Gastrocnemius medialis (tissue), 4 donors: ENCODE results near the gene GPR55. TPM values are rescaled to one million over a fixed set of nuclear protein-coding genes. Genes with fewer than 3 reads are reported as not detected.

Experiments used
- ATAC-seq, 2 donors: fragments of 150-250 bp; one replicate each; pipeline ENCODE4 v1.9.1; 2016
- DNase-seq, 2 donors: peaks; one replicate each; pipeline ENCODE4 v3.0.0-alpha.2; 2019
- H3K27ac ChIP-seq, 4 donors: fragments of 200-600 bp; sonication (generic); 1 replicate in 1 of 4; 2 replicates in 3 of 4; pipeline ENCODE4 v1.5.1; 2016 to 2018; ENCODE audit warnings: mild to moderate bottlenecking in 2 of 4, moderate library complexity in 1 of 4
- H3K27me3 ChIP-seq, 3 donors: fragments of 200-600 bp; sonication (generic) in 2 of 3; 1 replicate in 1 of 3; 2 replicates in 2 of 3; pipeline versions ENCODE4 v1.5.1 to v1.6.0; 2016 to 2019; ENCODE audit warnings: mild to moderate bottlenecking in 1 of 3, moderate library complexity in 1 of 3
- H3K36me3 ChIP-seq, 2 donors: fragments of 200-600 bp; sonication (generic) in 1 of 2; one replicate each; pipeline ENCODE4 v1.5.1; 2017 to 2018
- H3K4me1 ChIP-seq, 2 donors: fragments of 200-600 bp; sonication (generic) in 1 of 2; one replicate each; pipeline ENCODE4 v1.5.1; 2016 to 2017; ENCODE audit warnings: mild to moderate bottlenecking in 2 of 2
- H3K4me3 ChIP-seq, 4 donors: fragments of 200-600 bp; sonication (generic) in 3 of 4; 1 replicate in 1 of 4; 2 replicates in 3 of 4; pipeline ENCODE4 v1.5.1; 2016 to 2019; ENCODE audit warnings: mild to moderate bottlenecking in 2 of 4
- H3K9me3 ChIP-seq, 3 donors: fragments of 200-600 bp; sonication (generic) in 2 of 3; 1 replicate in 1 of 3; 2 replicates in 2 of 3; pipeline ENCODE4 v1.5.1; 2016 to 2019
- CTCF ChIP-seq, 5 experiments: fragments of 450-650 bp in 3 of 5; fragments of 200-600 bp in 2 of 5; sonication (generic) in 2 of 5; IDR thresholded peaks in 4 of 5; conservative IDR thresholded peaks in 1 of 5; 1 replicate in 4 of 5; 2 replicates in 1 of 5; pipeline ENCODE4 v1.5.1; 2016 to 2019; ENCODE audit warnings: antibody characterized with exemption in 5 of 5, mild to moderate bottlenecking in 3 of 5, moderate library complexity in 3 of 5
- POLR2A ChIP-seq, 2 donors: fragments of 450-650 bp; IDR thresholded peaks; one replicate each; pipeline ENCODE4 v1.6.1; 2017; ENCODE audit warnings: antibody characterized with exemption in 2 of 2, mild to moderate bottlenecking in 2 of 2, moderate library complexity in 2 of 2
- in situ Hi-C, 4 donors: fragments of 200-750 bp; cut with MboI; loops; one replicate each; pipeline versions ENCODE4 v1.15.0 to v1.8.0; 2017; ENCODE audit warnings: low sequenced_read_pairs in 4 of 4
- intact Hi-C: fragments of 100-400 bp; cut with DNase I; formaldehyde crosslinking; loops from one replicate; pipeline ENCODE4 v1.15.1; 2023; ENCODE audit warnings: low total_unique reads
- total RNA-seq, 4 donors: library from RNA; depleted of rRNA; stranded (reverse); fragments of >200 nt; gene quantifications; one replicate each; pipeline versions ENCODE4 v1.1.0 to v1.2.3, GENCODE V29; 2016

Gene GPR55
- total RNA-seq, 4 donors from 2014 or later, result not detected

GRCh38 chr2:230868947-230869913, 55.8 kb downstream of the GPR55 start:
- Histone ChIP-seq H3K27ac (peak overlapping the region in 2 of 4 donors; percentile 16 to 41), H3K27me3 (peaks cover 2 to 16% (median 3%) of the 10 kb centered on the region in 3 donors), H3K4me1 (peaks cover 8 to 9% of the 10 kb centered on the region in 2 donors), H3K4me3 (no peak overlapping the region), H3K9me3 (no peaks in the 10 kb centered on the region), H3K36me3 (no peaks in the 10 kb centered on the region)
- intact Hi-C loops, result no loop called here
- in situ Hi-C loops, result no loop called here
- DNase-seq, result no peak
- no peak for TF ChIP-seq CTCF (IDR thresholded peaks at IDR 0.05 in 4 of 5, conservative IDR thresholded peaks at IDR 0.05 in 1 of 5)
- TF ChIP-seq POLR2A (IDR thresholded peaks at IDR 0.05), result no peak
- no peak for ATAC-seq

- H3K36me3 ChIP-seq, result no peaks in the 10 kb centered on the region
- in situ Hi-C loops (no loop called here), intact Hi-C loops (no loop called here)
- H3K27ac ChIP-seq, result peak overlapping the region in 2 of 4 donors; percentile 16 to 19
- H3K27me3 ChIP-seq, result peaks cover 2 to 25% (median 12%) of the 10 kb centered on the region in 3 donors
- ATAC-seq (no peak), DNase-seq (no peak)
- H3K9me3 ChIP-seq, result no peaks in the 10 kb centered on the region
- peaks cover 8 to 9% of the 10 kb centered on the region in 2 donors for H3K4me1 ChIP-seq
- H3K4me3 ChIP-seq, result no peak overlapping the region
- TF ChIP-seq CTCF (IDR thresholded peaks at IDR 0.05 in 4 of 5, conservative IDR thresholded peaks at IDR 0.05 in 1 of 5) (no peak), POLR2A (IDR thresholded peaks at IDR 0.05) (no peak)
Measured at GRCh38 chr2:230868161-230868946, 56.7 kb downstream of the GPR55 start.

GRCh38 chr2:230866756-230867523, 58.1 kb downstream of the GPR55 start:
- DNase-seq (no peak), ATAC-seq (no peak)
- intact Hi-C loops, result no loop called here
- Histone ChIP-seq H3K36me3 (no peaks in the 10 kb centered on the region), H3K4me1 (peaks cover 8 to 9% of the 10 kb centered on the region in 2 donors), H3K27me3 (peaks cover 2 to 26% (median 18%) of the 10 kb centered on the region in 3 donors), H3K9me3 (no peaks in the 10 kb centered on the region), H3K4me3 (no peak overlapping the region), H3K27ac (no peak overlapping the region)
- no peak for TF ChIP-seq CTCF (IDR thresholded peaks at IDR 0.05 in 4 of 5, conservative IDR thresholded peaks at IDR 0.05 in 1 of 5)
- TF ChIP-seq POLR2A (IDR thresholded peaks at IDR 0.05), result no peak
- in situ Hi-C loops, result no loop called here
